Osteoblast (primary cell): ENCODE data around the gene AACS. TPM values are rescaled to one million over a fixed set of nuclear protein-coding genes. Genes with fewer than 3 reads are reported as not detected.

Source experiments
- DNase-seq: peaks from one replicate; pipeline ENCODE4 v3.0.0; 2011; ENCODE audit warnings: low spot score, mixed read lengths; ENCODE audit not compliant: insufficient read length; ENCODE audit errors: missing footprints
- H2AFZ ChIP-seq: 2 replicates; pipeline ENCODE4 v1.6.0; 2011; ENCODE audit warnings: mild to moderate bottlenecking, low read length
- H3K27ac ChIP-seq: 2 replicates; pipeline ENCODE4 v1.5.1; 2011; ENCODE audit warnings: mild to moderate bottlenecking, low read depth, low read length, moderate library complexity
- H3K27me3 ChIP-seq: 2 replicates; pipeline ENCODE4 v1.6.0; 2012; ENCODE audit warnings: mild to moderate bottlenecking, control low read depth, inconsistent platforms, low read length, moderate library complexity; ENCODE audit not compliant: insufficient read depth
- H3K36me3 ChIP-seq: 2 replicates; pipeline ENCODE4 v1.5.1; 2011; ENCODE audit warnings: mild to moderate bottlenecking, low read length, control low read depth, moderate library complexity; ENCODE audit not compliant: insufficient read depth
- H3K4me1 ChIP-seq: 2 replicates; pipeline ENCODE4 v1.5.1; 2011; ENCODE audit warnings: mild to moderate bottlenecking, low read length, control low read depth, moderate library complexity; ENCODE audit not compliant: insufficient read depth
- H3K4me2 ChIP-seq: 2 replicates; pipeline ENCODE4 v1.6.0; 2011; ENCODE audit warnings: mild to moderate bottlenecking, low read length; ENCODE audit not compliant: insufficient read depth
- H3K4me3 ChIP-seq: fragments of 200-600 bp; sonication (generic); 3 replicates; pipeline ENCODE4 v1.5.1; 2012; ENCODE audit warnings: mild to moderate bottlenecking, low read length, inconsistent platforms; ENCODE audit not compliant: insufficient read depth
- H3K79me2 ChIP-seq: 2 replicates; pipeline ENCODE4 v1.6.0; 2012; ENCODE audit warnings: mild to moderate bottlenecking, low read length, control low read depth, inconsistent platforms; ENCODE audit not compliant: insufficient read depth
- H3K9me3 ChIP-seq: 2 replicates; pipeline ENCODE4 v1.5.1; 2011; ENCODE audit warnings: low read depth, low read length, control low read depth
- H4K20me1 ChIP-seq: 2 replicates; pipeline ENCODE4 v1.6.0; 2012; ENCODE audit warnings: mild to moderate bottlenecking, low read length, control low read depth; ENCODE audit not compliant: insufficient read depth
- CTCF ChIP-seq: IDR thresholded peaks from 2 replicates; pipeline ENCODE4 v1.5.1; 2011; ENCODE audit warnings: mild to moderate bottlenecking, low read depth, low read length, moderate library complexity; ENCODE audit errors: extremely low read depth
- total RNA-seq: library from RNA; depleted of rRNA; stranded (reverse); fragments of >200 nt; gene quantifications from 2 replicates; pipeline ENCODE4 v1.2.3, GENCODE V29; 2012

AACS gene
- total RNA-seq, 1 donor: 26.4 TPM

- H3K79me2 ChIP-seq: no peaks in the 10 kb centered on the region
- no peak for DNase-seq
- H3K4me1 ChIP-seq: no peaks in the 10 kb centered on the region
- H3K4me3 ChIP-seq: no peak overlapping the region
- no peaks in the 10 kb centered on the region for H3K9me3 ChIP-seq
- no peaks in the 10 kb centered on the region for H3K27me3 ChIP-seq
- no peak overlapping the region for H2AFZ ChIP-seq
- no peak overlapping the region for H3K4me2 ChIP-seq
- H4K20me1 ChIP-seq: no peaks in the 10 kb centered on the region
- TF ChIP-seq CTCF: no peak
- no peak overlapping the region for H3K27ac ChIP-seq
- peaks cover 19% of the 10 kb centered on the region for H3K36me3 ChIP-seq
These were observed 68.4 kb downstream of the AACS start for GRCh38 chr12:125133616-125134015.

GRCh38 chr12:125134576-125134975 lies 69.3 kb downstream of the AACS start:
- Histone ChIP-seq H3K27me3 (no peaks in the 10 kb centered on the region), H3K27ac (no peak overlapping the region), H3K79me2 (no peaks in the 10 kb centered on the region), H3K4me1 (no peaks in the 10 kb centered on the region), H3K9me3 (no peaks in the 10 kb centered on the region), H4K20me1 (no peaks in the 10 kb centered on the region), H3K4me2 (no peak overlapping the region), H3K36me3 (peaks cover 19% of the 10 kb centered on the region), H3K4me3 (no peak overlapping the region), H2AFZ (no peak overlapping the region)
- DNase-seq: no peak
- TF ChIP-seq CTCF: no peak

- H3K27ac ChIP-seq: no peak overlapping the region
- peaks cover 13% of the 10 kb centered on the region for H3K36me3 ChIP-seq
- H3K4me2 ChIP-seq: no peak overlapping the region
- no peaks in the 10 kb centered on the region for H3K9me3 ChIP-seq
- no peak overlapping the region for H3K4me3 ChIP-seq
- H3K27me3 ChIP-seq: no peaks in the 10 kb centered on the region
- TF ChIP-seq CTCF: no peak
- no peaks in the 10 kb centered on the region for H4K20me1 ChIP-seq
- no peaks in the 10 kb centered on the region for H3K79me2 ChIP-seq
- H2AFZ ChIP-seq: no peak overlapping the region
- no peak for DNase-seq
- H3K4me1 ChIP-seq: peaks cover 7% of the 10 kb centered on the region
These were observed 70.7 kb downstream of the AACS start for GRCh38 chr12:125135906-125136305.

GRCh38 chr12:125136702-125137101 lies 71.5 kb downstream of the AACS start:
- Histone ChIP-seq H3K36me3 (peaks cover 13% of the 10 kb centered on the region), H3K4me2 (no peak overlapping the region), H3K27ac (no peak overlapping the region), H3K79me2 (no peaks in the 10 kb centered on the region), H3K4me3 (no peak overlapping the region), H3K27me3 (no peaks in the 10 kb centered on the region), H3K9me3 (no peaks in the 10 kb centered on the region), H3K4me1 (peaks cover 11% of the 10 kb centered on the region), H4K20me1 (no peaks in the 10 kb centered on the region), H2AFZ (no peak overlapping the region)
- TF ChIP-seq CTCF: no peak
- DNase-seq: no peak
